ENCODE results near the gene CLEC6A. TPM values are rescaled to one million over a fixed set of nuclear protein-coding genes. Genes with fewer than 3 reads are reported as not detected.

The CLEC6A gene
- total RNA-seq, 1 experiment from 2014 or later: not detected

- no peak for DNase-seq (ENCODE audit: low read depth, low spot score)
- ChIA-PET POLR2A (no interaction called here), CTCF (no interaction called here), RAD21 (ENCODE audit: low non-redundant PET in 1 of 2, low total read pairs in 2 of 2, uncharacterized antibody in 2 of 2, unreplicated experiment in 2 of 2) (no interaction called here)
- Histone ChIP-seq H3K9me3 (ENCODE audit: control insufficient read depth in 1 of 2, insufficient read depth in 1 of 2, low read depth in 1 of 2, low read length in 2 of 2) (no peaks in the 10 kb centered on the region), H3K4me2 (ENCODE audit: low read length) (no peak overlapping the region), H4K20me1 (ENCODE audit: insufficient read depth) (no peaks in the 10 kb centered on the region), H3K4me3 (replicated peaks in 1 of 2; ENCODE audit: low read depth in 1 of 2, low read length in 2 of 2) (no peak overlapping the region), H3K4me1 (ENCODE audit: control insufficient read depth in 1 of 2, insufficient read depth in 2 of 2, low read length in 2 of 2) (no peaks in the 10 kb centered on the region), H3K9ac (ENCODE audit: low read length) (no peak overlapping the region), H3K9me2 (ENCODE audit: insufficient read depth) (no peaks in the 10 kb centered on the region), H3K27me3 (ENCODE audit: insufficient read depth, low read length) (peaks cover 61% of the 10 kb centered on the region), H3K27ac (ENCODE audit: low read depth, low read length) (no peak overlapping the region), H2AFZ (ENCODE audit: low read depth, low read length, poor library complexity, severe bottlenecking) (no peak overlapping the region), H3K36me3 (ENCODE audit: control insufficient read depth in 1 of 2, insufficient read depth in 2 of 2, low read length in 2 of 2) (no peaks in the 10 kb centered on the region), H3K79me2 (ENCODE audit: insufficient read depth, low read length) (no peaks in the 10 kb centered on the region)
- TF ChIP-seq ZFX (IDR thresholded peaks at IDR 0.05) (no peak), POLR2AphosphoS5 (IDR thresholded peaks at IDR 0.05; ENCODE audit: low read depth, low read length) (no peak), JUND (IDR thresholded peaks at IDR 0.05) (no peak), EGR1 (IDR thresholded peaks at IDR 0.05; ENCODE audit: low read depth) (no peak)
- no TSS peak for BruUV-seq (replicated peaks)
- intact Hi-C loops (cut with micrococcal nuclease): no loop called here
- ATAC-seq: no peak
These were observed 63.4 kb downstream of the CLEC6A start for GRCh38 chr12:8519171-8519570.

GRCh38 chr12:8527250-8528130 is 71.7 kb downstream of the CLEC6A start:
- intact Hi-C loops (cut with micrococcal nuclease): no loop called here
- Histone ChIP-seq H3K4me2 (ENCODE audit: low read length) (no peak overlapping the region), H4K20me1 (ENCODE audit: insufficient read depth) (no peaks in the 10 kb centered on the region), H3K9ac (ENCODE audit: low read length) (no peak overlapping the region), H3K4me1 (ENCODE audit: control insufficient read depth in 1 of 2, insufficient read depth in 2 of 2, low read length in 2 of 2) (no peaks in the 10 kb centered on the region), H2AFZ (ENCODE audit: low read depth, low read length, poor library complexity, severe bottlenecking) (no peak overlapping the region), H3K79me2 (ENCODE audit: insufficient read depth, low read length) (no peaks in the 10 kb centered on the region), H3K36me3 (ENCODE audit: control insufficient read depth in 1 of 2, insufficient read depth in 2 of 2, low read length in 2 of 2) (no peaks in the 10 kb centered on the region), H3K4me3 (replicated peaks in 1 of 2; ENCODE audit: low read depth in 1 of 2, low read length in 2 of 2) (no peak overlapping the region), H3K9me2 (ENCODE audit: insufficient read depth) (no peaks in the 10 kb centered on the region), H3K9me3 (ENCODE audit: control insufficient read depth in 1 of 2, insufficient read depth in 1 of 2, low read depth in 1 of 2, low read length in 2 of 2) (no peaks in the 10 kb centered on the region), H3K27ac (ENCODE audit: low read depth, low read length) (no peak overlapping the region), H3K27me3 (ENCODE audit: insufficient read depth, low read length) (peaks cover 38% of the 10 kb centered on the region)
- ChIA-PET RAD21 (ENCODE audit: low non-redundant PET in 1 of 2, low total read pairs in 2 of 2, uncharacterized antibody in 2 of 2, unreplicated experiment in 2 of 2) (no interaction called here), CTCF (interaction anchor here (1.0 kb wide), 1 partner anchor 17 kb away, joined by 4 read pairs; no protein-coding TSS in a partner anchor), POLR2A (no interaction called here)
- TF ChIP-seq ELF1 (IDR thresholded peaks at IDR 0.05; ENCODE audit: borderline replicate concordance, low read depth) (no peak), ZFX (IDR thresholded peaks at IDR 0.05) (no peak), CEBPB (IDR thresholded peaks at IDR 0.05; ENCODE audit: low read depth) (no peak), RAD21 (IDR thresholded peaks at IDR 0.05; ENCODE audit: low read depth) (no peak), ATF3 (IDR thresholded peaks at IDR 0.05) (no peak), CTCF (IDR thresholded peaks at IDR 0.05 in 2 of 3, conservative IDR thresholded peaks at IDR 0.05 in 1 of 3; ENCODE audit: borderline replicate concordance in 1 of 3, insufficient read depth in 1 of 3, low read depth in 2 of 3, low read length in 2 of 3) (no peak), MAX (IDR thresholded peaks at IDR 0.05) (no peak), FOSL1 (IDR thresholded peaks at IDR 0.05; ENCODE audit: low read depth) (no peak), ZNF274 (IDR thresholded peaks at IDR 0.05; ENCODE audit: low read depth, low read length) (no peak), JUND (IDR thresholded peaks at IDR 0.05) (no peak), EGR1 (IDR thresholded peaks at IDR 0.05; ENCODE audit: low read depth) (no peak), TCF7L2 (IDR thresholded peaks at IDR 0.05; ENCODE audit: borderline replicate concordance, extremely low read depth, insufficient read depth, insufficient read length) (no peak), POLR2AphosphoS5 (IDR thresholded peaks at IDR 0.05; ENCODE audit: low read depth, low read length) (no peak), SP1 (IDR thresholded peaks at IDR 0.05; ENCODE audit: low read depth) (no peak), SRF (IDR thresholded peaks at IDR 0.05; ENCODE audit: low read depth) (no peak)
- DNase-seq (ENCODE audit: low read depth, low spot score) (no peak), ATAC-seq (no peak)
- BruUV-seq (replicated peaks): no TSS peak

Data from HCT116 (cell line).